Nephron (organoid): Measurements from ENCODE around the gene CTNNA3.

Source experiments
- H3K27ac Mint-ChIP-seq, 3 experiments: 2 replicates each; pipeline ENCODE4 v1.8.0; 2020; ENCODE audit warnings: mixed read lengths in 3 of 3, mild to moderate bottlenecking in 2 of 3, moderate library complexity in 1 of 3
- H3K27me3 Mint-ChIP-seq: 2 replicates; pipeline ENCODE4 v1.8.0; 2021; ENCODE audit warnings: low read depth, mild to moderate bottlenecking, moderate library complexity, mixed read lengths
- H3K36me3 Mint-ChIP-seq: 2 replicates; pipeline ENCODE4 v1.8.0; 2020; ENCODE audit warnings: low read depth, mixed read lengths
- H3K4me1 Mint-ChIP-seq: 2 replicates; pipeline ENCODE4 v1.8.0; 2020; ENCODE audit warnings: mixed read lengths
- H3K4me3 Mint-ChIP-seq, 3 experiments: 2 replicates each; pipeline ENCODE4 v1.8.0; 2020; ENCODE audit warnings: mild to moderate bottlenecking in 3 of 3, mixed read lengths in 3 of 3, moderate library complexity in 2 of 3
- H3K9me3 Mint-ChIP-seq: 2 replicates; pipeline ENCODE4 v1.8.0; 2020; ENCODE audit warnings: mixed read lengths
- TF ChIP-seq, protein P1 (sequence below), 3 experiments: fragments of 200-600 bp; sonication (generic); IDR thresholded peaks; one replicate each; pipeline ENCODE4 v1.5.0; 2021; ENCODE audit warnings: antibody characterized with exemption in 3 of 3; ENCODE audit not compliant: unreplicated experiment in 3 of 3

CTNNA3 gene

GRCh38 chr10:66964946-66965345 is 731.0 kb downstream of the CTNNA3 start:
- Mint-ChIP-seq H3K9me3 (peaks cover 3% of the 10 kb centered on the region), H3K4me3 (no peak overlapping the region), H3K36me3 (no peaks in the 10 kb centered on the region), H3K4me1 (peaks cover under 1% of the 10 kb centered on the region), H3K27ac (no peak overlapping the region), H3K27me3 (no peaks in the 10 kb centered on the region)
- TF ChIP-seq, protein P1, sequence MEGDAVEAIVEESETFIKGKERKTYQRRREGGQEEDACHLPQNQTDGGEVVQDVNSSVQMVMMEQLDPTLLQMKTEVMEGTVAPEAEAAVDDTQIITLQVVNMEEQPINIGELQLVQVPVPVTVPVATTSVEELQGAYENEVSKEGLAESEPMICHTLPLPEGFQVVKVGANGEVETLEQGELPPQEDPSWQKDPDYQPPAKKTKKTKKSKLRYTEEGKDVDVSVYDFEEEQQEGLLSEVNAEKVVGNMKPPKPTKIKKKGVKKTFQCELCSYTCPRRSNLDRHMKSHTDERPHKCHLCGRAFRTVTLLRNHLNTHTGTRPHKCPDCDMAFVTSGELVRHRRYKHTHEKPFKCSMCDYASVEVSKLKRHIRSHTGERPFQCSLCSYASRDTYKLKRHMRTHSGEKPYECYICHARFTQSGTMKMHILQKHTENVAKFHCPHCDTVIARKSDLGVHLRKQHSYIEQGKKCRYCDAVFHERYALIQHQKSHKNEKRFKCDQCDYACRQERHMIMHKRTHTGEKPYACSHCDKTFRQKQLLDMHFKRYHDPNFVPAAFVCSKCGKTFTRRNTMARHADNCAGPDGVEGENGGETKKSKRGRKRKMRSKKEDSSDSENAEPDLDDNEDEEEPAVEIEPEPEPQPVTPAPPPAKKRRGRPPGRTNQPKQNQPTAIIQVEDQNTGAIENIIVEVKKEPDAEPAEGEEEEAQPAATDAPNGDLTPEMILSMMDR (IDR thresholded peaks at IDR 0.05; ENCODE audit: unreplicated experiment in 3 of 3): no peak

DNA sequence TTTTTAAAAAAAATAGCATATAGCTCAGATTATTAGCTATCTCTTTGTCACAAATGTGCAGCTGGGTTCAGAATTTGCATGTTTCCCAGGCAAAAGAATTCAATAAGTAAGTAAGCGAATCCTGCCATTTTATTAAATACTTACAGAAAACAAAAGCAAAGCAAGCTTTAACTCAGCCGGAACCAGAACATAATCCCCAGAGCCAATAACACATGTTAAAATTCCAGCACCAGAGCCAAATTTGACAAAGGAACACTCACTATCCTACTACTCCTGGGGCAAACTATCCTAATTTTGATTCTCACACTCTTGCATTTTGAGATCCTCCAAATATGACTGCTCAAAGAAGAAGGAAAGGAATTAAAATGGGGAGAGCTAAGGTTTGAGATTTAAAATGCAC is 737.5 kb downstream of the CTNNA3 start:
- peak overlapping the region in 2 of 3 experiments; percentile 17 to 79 for H3K27ac Mint-ChIP-seq
- TF ChIP-seq, protein P1 (IDR thresholded peaks at IDR 0.05; ENCODE audit: unreplicated experiment in 3 of 3): no peak

DNA sequence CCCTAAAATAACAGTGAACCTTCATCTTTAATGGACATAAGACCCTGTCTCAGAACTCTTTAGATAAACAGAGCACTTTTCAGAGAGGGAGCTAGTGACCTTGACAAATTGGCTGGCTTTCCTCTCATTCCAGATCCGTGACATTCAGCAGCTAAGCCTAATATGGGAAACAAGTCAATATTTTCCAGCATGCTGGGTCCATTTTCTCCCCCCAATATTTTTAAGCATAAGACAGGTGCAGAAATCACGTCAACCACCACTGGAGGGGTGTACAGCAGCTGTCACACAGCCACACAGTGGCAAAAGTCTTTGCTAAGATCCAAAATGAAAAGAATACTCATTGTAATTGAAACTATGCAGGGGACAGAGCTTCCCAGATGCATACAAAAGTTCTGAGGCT is 744.1 kb downstream of the CTNNA3 start:
- no peaks in the 10 kb centered on the region for H3K9me3 Mint-ChIP-seq
- H3K4me3 Mint-ChIP-seq: no peak overlapping the region
- peaks cover 10% of the 10 kb centered on the region for H3K4me1 Mint-ChIP-seq
- TF ChIP-seq, protein P1 (IDR thresholded peaks at IDR 0.05; ENCODE audit: unreplicated experiment in 3 of 3): no peak
- no peaks in the 10 kb centered on the region for H3K27me3 Mint-ChIP-seq
- H3K36me3 Mint-ChIP-seq: no peaks in the 10 kb centered on the region
- peak overlapping the region in 1 of 3 experiments; percentile 14 for H3K27ac Mint-ChIP-seq

More for the DNA sequence above, 737.5 kb downstream of the CTNNA3 start:
- Mint-ChIP-seq H3K36me3 (no peaks in the 10 kb centered on the region), H3K4me3 (peak overlapping the region in 1 of 3 experiments; percentile 16), H3K9me3 (peaks cover 2% of the 10 kb centered on the region), H3K27me3 (no peaks in the 10 kb centered on the region), H3K4me1 (peaks cover 19% of the 10 kb centered on the region)

DNA sequence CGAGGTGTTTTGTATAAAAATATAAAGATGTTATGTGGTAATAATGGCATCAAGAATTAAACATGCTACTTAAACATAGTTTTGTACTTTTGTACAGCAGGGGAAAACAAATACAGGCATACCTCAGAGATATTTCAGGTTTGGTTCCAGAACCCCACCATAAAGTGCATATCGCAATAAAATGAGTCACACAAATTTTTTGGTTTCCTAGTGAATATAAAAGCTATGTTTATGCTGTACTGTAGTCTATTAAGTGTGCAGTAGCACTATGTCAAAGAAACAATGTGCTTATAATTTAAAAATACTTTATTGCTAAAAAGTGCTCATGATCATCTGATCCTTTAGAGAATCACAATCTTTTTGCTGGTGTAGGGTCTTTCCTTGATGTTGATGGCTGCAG is 752.4 kb downstream of the CTNNA3 start:
- H3K27me3 Mint-ChIP-seq: no peaks in the 10 kb centered on the region
- no peak overlapping the region for H3K27ac Mint-ChIP-seq
- peaks cover 18% of the 10 kb centered on the region for H3K4me1 Mint-ChIP-seq
- H3K9me3 Mint-ChIP-seq: peaks cover 3% of the 10 kb centered on the region
- TF ChIP-seq, protein P1 (IDR thresholded peaks at IDR 0.05; ENCODE audit: unreplicated experiment in 3 of 3): no peak
- no peaks in the 10 kb centered on the region for H3K36me3 Mint-ChIP-seq
- no peak overlapping the region for H3K4me3 Mint-ChIP-seq

DNA sequence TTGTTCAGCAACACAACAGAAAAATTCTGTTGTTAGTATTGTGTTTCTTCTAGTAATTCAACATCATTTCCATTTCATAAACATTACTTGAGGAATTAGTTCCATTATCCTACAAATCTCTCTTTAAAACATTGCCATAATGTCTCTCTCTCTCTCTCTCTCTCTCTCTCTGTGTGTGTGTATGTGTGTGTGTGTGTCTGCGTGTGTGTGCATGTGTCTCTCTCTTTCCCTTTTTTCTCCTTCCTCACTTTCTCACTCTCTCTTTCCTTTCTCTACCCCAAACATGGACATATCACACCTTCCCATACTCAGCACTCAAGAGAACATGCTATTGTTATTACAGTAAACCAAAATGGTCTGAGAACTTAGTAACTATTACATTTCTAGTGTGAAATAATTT is 753.6 kb downstream of the CTNNA3 start:
- TF ChIP-seq, protein P1 (IDR thresholded peaks at IDR 0.05; ENCODE audit: unreplicated experiment in 3 of 3): no peak
- no peak overlapping the region for H3K4me3 Mint-ChIP-seq
- H3K27me3 Mint-ChIP-seq: no peaks in the 10 kb centered on the region
- peaks cover 18% of the 10 kb centered on the region for H3K4me1 Mint-ChIP-seq
- no peaks in the 10 kb centered on the region for H3K36me3 Mint-ChIP-seq
- H3K27ac Mint-ChIP-seq: peak overlapping the region in 1 of 3 experiments; percentile 3
- peaks cover 3% of the 10 kb centered on the region for H3K9me3 Mint-ChIP-seq

GRCh38 chr10:66941491-66941890 is 754.5 kb downstream of the CTNNA3 start:
- Mint-ChIP-seq H3K36me3 (no peaks in the 10 kb centered on the region), H3K27me3 (no peaks in the 10 kb centered on the region)

More at GRCh38 chr10:66941491-66941890, 754.5 kb downstream of the CTNNA3 start:
- TF ChIP-seq, protein P1 (IDR thresholded peaks at IDR 0.05; ENCODE audit: unreplicated experiment in 3 of 3): no peak
- Mint-ChIP-seq H3K27ac (peak overlapping the region; percentile 24 to 92 (median 56)), H3K4me1 (peaks cover 18% of the 10 kb centered on the region), H3K9me3 (peaks cover 3% of the 10 kb centered on the region), H3K4me3 (no peak overlapping the region)
